Stimulated activated CD8-positive, alpha-beta memory T cell treated with anti-CD3 and anti-CD28 coated beads, Interleukin-15, amount 100 ng/mL, for 4 hours (primary cell): ENCODE measurements around the gene DUSP2.
"Not testable (repeated sequence)": the region's sequence is repeated elsewhere in the genome, so short reads cannot be mapped to it uniquely, and the experiment has no call there.

Experiments used
- DNase-seq, 2 donors: peaks; one replicate each; pipeline ENCODE4 v3.0.0-alpha.2; 2020; ENCODE audit warnings: low read depth in 2 of 2

DUSP2 gene

GRCh38 chr2:96163415-96163767 is 18.2 kb upstream of the DUSP2 start:
- no peak for DNase-seq

- DNase-seq, result no peak
Measured at GRCh38 chr2:96161898-96162297, 16.7 kb upstream of the DUSP2 start.

- not testable (repeated sequence) for DNase-seq
Measured at GRCh38 chr2:96160366-96160765, 15.1 kb upstream of the DUSP2 start.

GRCh38 chr2:96159084-96159830 is 14.0 kb upstream of the DUSP2 start:
- no peak for DNase-seq

GRCh38 chr2:96158554-96158940 is 13.3 kb upstream of the DUSP2 start:
- DNase-seq, result no peak

- DNase-seq, result peak; percentile 86 to 90
Measured at GRCh38 chr2:96157649-96158553, 12.7 kb upstream of the DUSP2 start.

- DNase-seq, result no peak
Measured at GRCh38 chr2:96156926-96157648, 11.8 kb upstream of the DUSP2 start.

- DNase-seq, result no peak
Measured at GRCh38 chr2:96156011-96156820, 11.0 kb upstream of the DUSP2 start.

- no peak for DNase-seq
Measured at GRCh38 chr2:96154506-96155380, 9.5 kb upstream of the DUSP2 start.

GRCh38 chr2:96153991-96154431 is 8.8 kb upstream of the DUSP2 start:
- no peak for DNase-seq

- DNase-seq, result no peak
Measured at GRCh38 chr2:96153291-96153713, 8.1 kb upstream of the DUSP2 start.

- DNase-seq, result no peak
Measured at GRCh38 chr2:96152304-96153161, 7.3 kb upstream of the DUSP2 start.

- no peak for DNase-seq
Measured at GRCh38 chr2:96151595-96152303, 6.5 kb upstream of the DUSP2 start.

- DNase-seq, result no peak
Measured at GRCh38 chr2:96150791-96151594, 5.8 kb upstream of the DUSP2 start.

- no peak for DNase-seq
Measured at GRCh38 chr2:96150007-96150640, 4.9 kb upstream of the DUSP2 start.

- peak; percentile 95 to 98 for DNase-seq
Measured at GRCh38 chr2:96148410-96149217, 3.4 kb upstream of the DUSP2 start.
